ENCODE results near the gene IL10RA.
A peak's percentile ranks its signal among the peaks of the same experiment; 100 is the strongest.

Gene IL10RA

DNA sequence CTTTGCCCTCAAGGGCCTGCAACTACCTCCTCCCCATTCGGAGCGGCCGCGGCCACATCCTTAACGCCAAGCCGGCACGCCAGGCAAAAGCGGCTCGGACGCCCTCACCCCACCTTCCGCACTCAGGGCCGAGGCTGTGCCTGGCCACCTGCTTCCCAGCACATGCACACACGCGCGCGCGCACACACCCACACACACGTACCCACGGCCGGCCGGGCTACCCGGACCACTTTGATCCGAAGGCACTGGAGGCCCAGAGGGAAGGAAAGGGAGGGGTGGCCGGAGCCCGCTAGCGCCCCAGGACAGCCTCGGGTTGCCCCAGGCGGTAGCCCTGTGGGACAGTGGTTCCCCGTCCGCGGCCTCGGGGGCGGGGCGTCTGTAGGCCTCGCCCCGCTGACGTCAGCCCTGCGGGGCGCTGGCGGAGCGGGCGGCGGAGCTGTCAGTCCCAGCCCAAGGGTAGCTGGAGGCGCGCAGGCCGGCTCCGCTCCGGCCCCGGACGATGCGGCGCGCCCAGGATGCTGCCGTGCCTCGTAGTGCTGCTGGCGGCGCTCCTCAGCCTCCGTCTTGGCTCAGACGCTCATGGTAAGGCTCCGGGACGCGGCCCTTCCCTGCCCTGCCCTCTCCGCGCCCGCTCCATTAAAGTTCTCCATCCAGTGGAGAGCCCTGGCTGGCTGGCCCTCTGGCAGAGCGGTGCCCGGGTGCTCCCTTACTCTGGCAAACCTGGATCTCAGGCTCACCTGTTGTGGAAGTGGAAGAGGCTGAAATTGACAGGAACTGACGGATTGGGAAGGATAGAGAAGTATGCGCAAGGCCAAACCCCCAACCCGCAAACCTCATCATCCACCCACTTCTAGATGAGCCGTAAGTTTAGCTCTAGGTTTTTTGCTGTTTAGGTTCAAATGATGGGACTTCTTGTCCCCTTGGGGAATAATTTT lies at the start of gene IL10RA:
IL10RA (plus strand) TSS at position 442 of the 935 bp plus-strand sequence; CDS start at position 516, 74 bp downstream.
- TF ChIP-seq, protein P1, sequence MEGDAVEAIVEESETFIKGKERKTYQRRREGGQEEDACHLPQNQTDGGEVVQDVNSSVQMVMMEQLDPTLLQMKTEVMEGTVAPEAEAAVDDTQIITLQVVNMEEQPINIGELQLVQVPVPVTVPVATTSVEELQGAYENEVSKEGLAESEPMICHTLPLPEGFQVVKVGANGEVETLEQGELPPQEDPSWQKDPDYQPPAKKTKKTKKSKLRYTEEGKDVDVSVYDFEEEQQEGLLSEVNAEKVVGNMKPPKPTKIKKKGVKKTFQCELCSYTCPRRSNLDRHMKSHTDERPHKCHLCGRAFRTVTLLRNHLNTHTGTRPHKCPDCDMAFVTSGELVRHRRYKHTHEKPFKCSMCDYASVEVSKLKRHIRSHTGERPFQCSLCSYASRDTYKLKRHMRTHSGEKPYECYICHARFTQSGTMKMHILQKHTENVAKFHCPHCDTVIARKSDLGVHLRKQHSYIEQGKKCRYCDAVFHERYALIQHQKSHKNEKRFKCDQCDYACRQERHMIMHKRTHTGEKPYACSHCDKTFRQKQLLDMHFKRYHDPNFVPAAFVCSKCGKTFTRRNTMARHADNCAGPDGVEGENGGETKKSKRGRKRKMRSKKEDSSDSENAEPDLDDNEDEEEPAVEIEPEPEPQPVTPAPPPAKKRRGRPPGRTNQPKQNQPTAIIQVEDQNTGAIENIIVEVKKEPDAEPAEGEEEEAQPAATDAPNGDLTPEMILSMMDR (IDR thresholded peaks at IDR 0.05; ENCODE audit: low read length, missing control alignments) = no peak
- DNase-seq (ENCODE audit: low read depth) = peak; percentile 33
- peak within 1 kb of the TSS; percentile 34 for H3K4me3 ChIP-seq (replicated peaks; ENCODE audit: low read depth, low read length)

DNA sequence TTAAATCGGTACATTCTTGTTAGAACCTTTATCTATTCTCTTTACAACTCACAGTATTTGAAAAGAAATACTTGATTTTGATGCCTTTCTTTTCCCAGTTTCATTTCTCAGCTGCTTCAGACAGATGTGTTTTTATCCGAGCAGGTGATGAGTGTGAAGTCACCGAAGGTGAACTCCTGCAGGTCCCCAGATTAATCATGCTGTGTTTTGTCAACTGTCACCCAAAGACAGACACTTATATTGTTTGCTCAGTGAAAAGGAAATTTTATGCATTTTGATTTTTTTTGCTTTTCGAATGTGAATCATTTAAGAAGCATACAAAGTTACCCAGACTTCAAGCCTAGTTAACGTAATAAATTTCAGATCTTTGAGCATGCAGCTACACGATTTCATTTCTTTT lies 49.2 kb upstream of the IL10RA start:
- no peak overlapping the region for H3K4me3 ChIP-seq (replicated peaks; ENCODE audit: low read depth, low read length)
- TF ChIP-seq, protein P1 (IDR thresholded peaks at IDR 0.05; ENCODE audit: low read length, missing control alignments) = no peak
- DNase-seq (ENCODE audit: low read depth) = no peak

DNA sequence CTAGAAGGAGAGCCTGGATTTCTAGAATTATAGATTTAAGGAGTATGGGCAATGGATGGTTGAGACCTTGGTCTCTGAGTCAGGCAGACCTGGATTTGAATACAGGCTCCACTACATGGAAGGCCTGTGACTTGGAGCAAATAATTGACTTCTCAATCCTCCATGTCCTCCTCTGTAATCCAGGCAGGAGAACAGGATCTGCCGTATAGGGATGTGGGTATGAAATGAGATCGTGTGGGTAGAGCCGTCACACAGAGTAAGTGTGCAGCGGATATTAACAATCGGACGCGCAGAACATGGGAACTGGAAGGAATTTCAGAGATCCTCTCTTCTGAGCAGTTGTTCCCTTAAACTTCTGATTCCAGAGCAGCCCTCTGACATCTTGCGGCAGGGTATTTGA lies 45.5 kb upstream of the IL10RA start:
- H3K4me3 ChIP-seq (replicated peaks; ENCODE audit: low read depth, low read length) = no peak overlapping the region
- TF ChIP-seq, protein P1 (IDR thresholded peaks at IDR 0.05; ENCODE audit: low read length, missing control alignments) = no peak

DNA sequence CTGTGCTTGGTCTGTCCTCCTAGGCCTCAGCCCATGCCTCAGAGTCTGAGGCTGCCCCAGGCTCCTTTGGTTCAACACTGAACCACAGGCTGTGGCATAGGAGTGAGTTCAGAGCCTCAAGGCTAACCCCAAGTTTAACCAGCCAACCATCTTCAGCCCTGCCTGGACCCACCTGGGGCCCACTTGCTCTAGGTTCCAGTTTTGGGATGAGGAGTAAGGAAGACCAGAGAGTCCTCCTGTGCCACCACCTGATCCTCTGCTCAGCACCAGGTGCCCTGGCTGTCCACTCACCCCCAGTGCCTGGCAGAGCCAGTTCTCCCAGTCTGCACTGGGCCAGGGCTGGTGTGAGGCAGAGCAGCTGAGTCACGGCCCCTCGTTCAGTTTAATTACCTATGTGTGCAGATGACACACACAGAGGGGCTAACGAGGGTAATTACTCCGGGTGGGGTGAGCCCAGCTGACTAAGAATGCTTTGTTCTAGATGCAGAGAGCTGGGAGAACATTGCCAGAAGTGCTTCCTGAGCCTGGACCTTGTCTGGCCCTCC lies 45.0 kb upstream of the IL10RA start:
- no peak overlapping the region for H3K4me3 ChIP-seq (replicated peaks; ENCODE audit: low read depth, low read length)
- TF ChIP-seq, protein P1 (IDR thresholded peaks at IDR 0.05; ENCODE audit: low read length, missing control alignments) = no peak
- no peak for DNase-seq (ENCODE audit: low read depth)

More for the DNA sequence above, 45.5 kb upstream of the IL10RA start:
- DNase-seq (ENCODE audit: low read depth) = no peak

DNA sequence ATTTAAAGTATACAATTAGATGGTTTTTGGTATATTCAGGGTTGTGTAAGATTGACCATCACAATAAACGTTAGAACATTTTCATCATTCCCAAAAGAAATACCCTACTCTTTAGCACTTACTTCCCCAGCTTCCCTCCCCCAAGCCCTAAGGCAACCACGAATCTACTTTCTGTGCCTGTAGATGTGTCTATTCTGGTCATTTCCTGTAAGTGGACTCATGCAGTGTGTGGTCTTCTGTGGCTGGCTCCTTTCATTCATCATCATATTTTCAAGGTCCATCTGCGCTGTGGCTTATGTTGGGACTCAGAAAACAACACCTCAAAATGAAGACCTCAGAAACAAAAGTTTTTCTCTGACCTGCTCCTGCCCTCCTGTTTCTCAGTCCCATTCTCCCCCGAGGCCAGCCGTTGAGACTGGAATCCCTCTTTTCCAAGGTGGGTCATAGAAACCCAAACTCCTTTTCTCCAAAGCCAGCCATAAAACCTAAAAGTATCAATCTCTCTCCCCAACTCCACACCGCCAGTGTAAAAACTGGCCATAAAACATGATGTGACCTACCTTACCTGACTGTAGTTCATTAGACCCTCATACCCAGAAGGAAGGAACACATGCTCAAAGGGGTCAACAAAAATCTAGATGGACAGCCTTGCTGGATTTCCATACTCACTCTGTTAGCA lies 44.1 kb upstream of the IL10RA start:
- TF ChIP-seq, protein P1 (IDR thresholded peaks at IDR 0.05; ENCODE audit: low read length, missing control alignments) = no peak
- no peak for DNase-seq (ENCODE audit: low read depth)
- H3K4me3 ChIP-seq (replicated peaks; ENCODE audit: low read depth, low read length) = no peak overlapping the region

DNA sequence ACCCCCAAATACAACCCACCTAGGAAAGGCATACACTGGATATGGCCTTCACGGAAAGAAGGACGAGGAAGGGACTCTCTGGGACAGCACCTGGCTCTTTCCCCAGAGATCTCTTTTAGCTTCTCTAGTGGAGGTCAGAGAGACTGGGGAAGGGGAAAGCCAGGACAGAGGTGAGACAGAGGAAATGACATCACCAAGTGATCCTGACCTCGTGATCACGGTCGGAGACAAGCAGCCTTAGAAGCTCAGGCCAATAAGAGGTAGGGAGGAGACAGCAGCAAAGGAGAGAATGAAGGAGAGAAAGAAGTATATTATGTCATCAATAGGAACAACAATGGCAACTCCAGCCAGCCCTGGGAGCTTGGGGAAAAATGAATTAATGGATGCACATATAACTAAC lies 41.6 kb upstream of the IL10RA start:
- no peak for DNase-seq (ENCODE audit: low read depth)
- TF ChIP-seq, protein P1 (IDR thresholded peaks at IDR 0.05; ENCODE audit: low read length, missing control alignments) = no peak
- no peak overlapping the region for H3K4me3 ChIP-seq (replicated peaks; ENCODE audit: low read depth, low read length)

All from fibroblast of pulmonary artery (primary cell).